Esophagus (tissue), 2 donors: ENCODE measurements around the gene UAP1L1. TPM values are rescaled to one million over a fixed set of nuclear protein-coding genes. Genes with fewer than 3 reads are reported as not detected.

Source experiments
- H3K27ac ChIP-seq, 2 donors: one replicate each; pipeline ENCODE4 v1.5.1; 2013; ENCODE audit warnings: low read depth in 2 of 2, mild to moderate bottlenecking in 2 of 2, inconsistent platforms in 1 of 2, low read length in 1 of 2, moderate library complexity in 1 of 2
- H3K27me3 ChIP-seq, 2 donors: one replicate each; pipeline ENCODE4 v1.6.1; 2013; ENCODE audit warnings: low read length in 2 of 2, control low read depth in 1 of 2, mild to moderate bottlenecking in 1 of 2; ENCODE audit not compliant: insufficient read depth in 2 of 2, control insufficient read depth in 1 of 2
- H3K36me3 ChIP-seq, 2 donors: one replicate each; pipeline ENCODE4 v1.6.1; 2013; ENCODE audit warnings: low read length in 1 of 2; ENCODE audit not compliant: control insufficient read depth in 2 of 2, insufficient read depth in 2 of 2
- H3K4me1 ChIP-seq, 2 donors: one replicate each; pipeline ENCODE4 v1.6.1; 2013; ENCODE audit warnings: low read length in 1 of 2; ENCODE audit not compliant: control insufficient read depth in 2 of 2, insufficient read depth in 2 of 2
- H3K4me3 ChIP-seq, 2 donors: one replicate each; pipeline ENCODE4 v1.5.1; 2013; ENCODE audit warnings: low read length in 2 of 2, mild to moderate bottlenecking in 2 of 2, low read depth in 1 of 2, moderate library complexity in 1 of 2
- H3K9me3 ChIP-seq, 2 donors: one replicate each; pipeline ENCODE4 v1.6.1; 2013; ENCODE audit warnings: mild to moderate bottlenecking in 2 of 2, low read depth in 1 of 2, low read length in 1 of 2, moderate library complexity in 1 of 2; ENCODE audit not compliant: control insufficient read depth in 2 of 2, insufficient read depth in 1 of 2
- WGBS, 2 donors: extraction: QIAGEN DNeasy Blood & Tissue Kit; methylation state at CpG; one replicate each; pipeline ENCODE4 v1.1.7; 2013; 5-methylcytosine and 5-hydroxymethylcytosine counted together
- polyA plus RNA-seq, 2 donors: library from polyadenylated mRNA; stranded (reverse); fragments of 200-250 nt; gene quantifications; one replicate each; pipeline ENCODE4 v1.2.3, GENCODE V29; 2013
- donor health status: healthy with polysubstance abuse.
- donor health status: Bipolar disorder and iron deficiency.

Gene UAP1L1
- polyA plus RNA-seq, 2 donors = 2.9 to 3.8 TPM

DNA sequence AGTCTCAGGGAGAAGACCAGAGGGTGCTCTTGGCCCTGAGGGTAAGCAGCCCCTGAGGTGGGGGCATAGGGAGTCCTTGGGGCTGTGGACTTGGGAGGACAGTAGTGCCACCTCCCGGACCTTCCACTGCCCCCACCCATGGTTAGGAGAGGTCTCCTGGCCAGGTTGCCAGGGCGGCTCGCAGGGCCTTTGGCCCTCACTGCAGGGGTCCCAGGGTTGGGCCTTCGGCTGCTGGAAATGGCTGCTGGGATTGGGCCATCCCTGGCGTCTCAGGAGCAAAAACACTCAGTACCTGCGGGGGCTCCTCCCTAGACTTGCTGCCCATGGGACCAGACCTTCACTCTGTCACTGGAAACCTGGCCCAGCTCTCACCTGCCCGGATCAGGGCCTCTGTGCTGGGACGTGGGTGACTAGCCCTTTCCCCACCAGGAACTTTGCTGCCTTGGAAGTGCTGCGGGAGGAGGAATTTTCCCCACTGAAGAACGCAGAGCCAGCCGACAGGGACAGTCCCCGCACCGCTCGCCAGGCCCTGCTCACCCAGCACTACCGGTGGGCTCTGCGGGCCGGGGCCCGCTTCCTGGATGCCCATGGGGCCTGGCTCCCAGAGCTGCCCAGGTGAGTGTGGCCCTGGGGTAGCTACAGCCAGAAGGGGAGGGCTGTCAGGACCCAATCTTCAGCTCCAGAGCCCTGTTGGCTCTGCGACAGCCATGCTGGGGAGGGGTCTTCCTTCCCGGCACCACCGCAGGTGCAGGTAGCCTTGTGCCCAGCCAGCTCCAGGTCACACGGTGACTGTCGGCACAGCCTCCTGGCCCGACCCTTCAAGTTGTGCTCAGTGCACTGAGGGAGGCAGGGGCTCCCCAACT lies 3.2 kb downstream of the UAP1L1 start:
- H3K27me3 ChIP-seq = no peaks in the 10 kb centered on the region

DNA sequence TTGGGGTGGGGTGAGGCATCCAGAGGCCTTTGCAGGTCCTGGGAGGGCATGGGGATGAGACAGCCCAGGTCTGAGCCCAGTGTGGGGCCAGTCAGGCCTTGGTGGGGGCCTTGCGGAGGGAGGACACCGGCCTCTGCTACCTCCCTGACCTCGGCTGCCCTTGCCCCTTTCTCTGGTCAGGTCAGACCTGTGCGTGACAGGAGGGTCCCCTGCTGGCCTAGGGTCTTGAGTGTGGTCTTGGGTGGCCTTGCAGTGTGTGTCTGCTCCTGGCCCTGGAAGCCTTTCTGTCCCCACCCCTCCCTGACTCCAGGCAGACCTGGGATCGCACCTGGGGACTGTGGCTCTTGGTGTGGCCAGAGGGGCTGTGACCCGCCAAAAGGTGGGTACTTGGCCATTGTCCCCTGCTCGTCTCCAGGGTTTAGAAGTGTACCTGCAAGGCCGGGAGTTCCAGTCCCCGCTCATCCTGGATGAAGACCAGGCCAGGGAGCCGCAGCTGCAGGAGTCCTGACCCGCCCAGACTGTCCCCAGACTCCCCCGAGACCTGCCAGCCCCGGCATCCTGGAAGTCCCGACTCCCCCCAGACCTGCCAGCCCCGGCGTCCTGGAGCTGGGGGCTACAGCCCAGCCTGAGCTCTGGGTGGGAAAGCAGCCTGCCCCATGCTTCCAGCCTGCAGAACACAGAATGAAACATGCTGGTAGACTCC lies 5.1 kb downstream of the UAP1L1 start:
- no peak overlapping the region for H3K4me3 ChIP-seq
- peaks cover 0 to 15% of the 10 kb centered on the region in 2 donors for H3K36me3 ChIP-seq
- WGBS, 2 donors = 90 to 95% methylated on average over 14 to 16 of the region's 16 CpGs
- no peaks in the 10 kb centered on the region for H3K27me3 ChIP-seq
- H3K27ac ChIP-seq = peak overlapping the region in 1 of 2 donors; percentile 17
- peaks cover 6 to 26% of the 10 kb centered on the region in 2 donors for H3K4me1 ChIP-seq
- H3K9me3 ChIP-seq = no peaks in the 10 kb centered on the region

More for the DNA sequence above, 3.2 kb downstream of the UAP1L1 start:
- H3K9me3 ChIP-seq = no peaks in the 10 kb centered on the region
- peaks cover 6 to 22% of the 10 kb centered on the region in 2 donors for H3K4me1 ChIP-seq
- 95 to 96% methylated on average over 24 of the region's 24 CpGs for WGBS, 2 donors
- H3K4me3 ChIP-seq = no peak overlapping the region
- H3K36me3 ChIP-seq = peaks cover 0 to 15% of the 10 kb centered on the region in 2 donors
- H3K27ac ChIP-seq = no peak overlapping the region

DNA sequence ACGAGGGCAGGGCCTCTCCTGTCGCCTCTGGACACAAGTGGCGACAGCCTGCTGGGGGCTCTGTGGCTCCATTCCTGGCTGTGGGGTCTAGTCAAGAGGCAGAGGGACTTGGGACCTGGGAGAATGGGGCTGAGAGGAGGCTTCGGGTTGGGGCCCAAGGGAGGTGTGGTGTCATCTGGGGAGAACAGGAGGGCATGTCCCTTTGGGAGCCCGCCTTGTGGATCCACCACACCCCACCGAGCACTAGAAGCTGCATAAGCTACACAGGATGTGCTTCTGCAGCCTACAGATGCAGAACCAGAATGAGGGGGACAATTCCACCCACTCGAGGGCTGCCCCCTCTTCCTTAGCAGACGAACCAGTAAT lies 5.6 kb downstream of the UAP1L1 start:
- Histone ChIP-seq H3K36me3 (peaks cover 0 to 15% of the 10 kb centered on the region in 2 donors), H3K4me3 (no peak overlapping the region), H3K27me3 (no peaks in the 10 kb centered on the region), H3K9me3 (no peaks in the 10 kb centered on the region), H3K27ac (peak overlapping the region in 1 of 2 donors; percentile 90), H3K4me1 (peaks cover 6 to 25% of the 10 kb centered on the region in 2 donors)
- 74 to 85% methylated on average over 8 of the region's 8 CpGs for WGBS, 2 donors

DNA sequence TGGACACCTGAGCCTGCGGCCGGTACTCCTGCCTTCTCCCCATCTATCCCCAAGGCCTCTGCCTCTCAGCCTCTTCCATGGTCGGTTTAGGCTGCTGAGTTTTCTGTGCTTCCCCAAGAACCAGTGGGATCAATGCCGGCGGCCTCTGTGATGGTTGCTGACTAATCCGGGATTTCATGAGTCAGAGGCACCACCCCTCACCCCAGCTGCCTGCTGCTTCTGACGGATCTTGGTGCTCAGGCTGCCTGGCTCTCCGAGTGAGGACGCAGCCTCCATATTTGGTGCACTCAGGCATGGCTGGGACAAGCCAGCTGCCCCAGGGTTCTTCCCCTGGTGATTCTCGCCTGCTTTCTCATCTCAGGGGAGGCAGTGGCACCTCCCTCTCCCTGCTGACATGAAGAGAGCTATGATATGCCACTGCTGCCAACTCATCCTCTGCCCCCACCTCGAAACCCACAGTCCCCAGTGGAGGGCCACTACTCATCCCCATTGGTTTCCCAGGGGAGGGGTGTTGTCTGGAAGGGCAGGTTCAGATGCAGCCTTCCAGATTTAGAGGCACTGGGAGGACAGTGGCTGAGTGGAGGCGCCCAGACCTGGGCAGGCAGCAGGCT lies 6.2 kb downstream of the UAP1L1 start:
- WGBS, 2 donors = 35 to 51% methylated on average over 12 of the region's 12 CpGs
- no peaks in the 10 kb centered on the region for H3K9me3 ChIP-seq
- peak overlapping the region; percentile 73 to 90 for H3K27ac ChIP-seq
- H3K27me3 ChIP-seq = no peaks in the 10 kb centered on the region
- no peak overlapping the region for H3K4me3 ChIP-seq
- H3K4me1 ChIP-seq = peaks cover 3 to 20% of the 10 kb centered on the region in 2 donors
- H3K36me3 ChIP-seq = peaks cover 0 to 15% of the 10 kb centered on the region in 2 donors

DNA sequence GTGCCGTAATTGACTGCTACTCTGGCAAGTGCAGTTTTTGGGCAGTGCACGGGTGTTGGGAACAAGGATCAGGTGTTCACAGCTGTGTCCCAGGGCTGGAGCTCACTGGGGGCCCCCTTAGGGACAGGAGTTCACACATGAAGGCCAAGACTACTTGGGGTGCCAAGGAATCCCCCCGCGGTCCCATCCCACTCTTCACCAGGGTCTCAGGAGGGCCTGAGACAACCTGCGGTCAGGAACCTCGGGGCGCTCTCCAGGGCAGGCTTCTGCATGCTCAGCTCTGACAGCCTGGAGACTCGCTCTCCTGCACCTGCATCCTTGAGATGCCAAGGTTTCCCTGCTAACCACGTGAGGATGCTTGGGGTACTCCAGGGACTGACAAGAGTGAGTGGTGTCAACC lies 7.2 kb downstream of the UAP1L1 start:
- 50 to 67% methylated on average over 9 of the region's 9 CpGs for WGBS, 2 donors
- Histone ChIP-seq H3K9me3 (no peaks in the 10 kb centered on the region), H3K36me3 (peaks cover 0 to 14% of the 10 kb centered on the region in 2 donors), H3K27me3 (no peaks in the 10 kb centered on the region), H3K27ac (peak overlapping the region; percentile 56 to 57), H3K4me3 (no peak overlapping the region), H3K4me1 (peaks cover 0 to 21% of the 10 kb centered on the region in 2 donors)

DNA sequence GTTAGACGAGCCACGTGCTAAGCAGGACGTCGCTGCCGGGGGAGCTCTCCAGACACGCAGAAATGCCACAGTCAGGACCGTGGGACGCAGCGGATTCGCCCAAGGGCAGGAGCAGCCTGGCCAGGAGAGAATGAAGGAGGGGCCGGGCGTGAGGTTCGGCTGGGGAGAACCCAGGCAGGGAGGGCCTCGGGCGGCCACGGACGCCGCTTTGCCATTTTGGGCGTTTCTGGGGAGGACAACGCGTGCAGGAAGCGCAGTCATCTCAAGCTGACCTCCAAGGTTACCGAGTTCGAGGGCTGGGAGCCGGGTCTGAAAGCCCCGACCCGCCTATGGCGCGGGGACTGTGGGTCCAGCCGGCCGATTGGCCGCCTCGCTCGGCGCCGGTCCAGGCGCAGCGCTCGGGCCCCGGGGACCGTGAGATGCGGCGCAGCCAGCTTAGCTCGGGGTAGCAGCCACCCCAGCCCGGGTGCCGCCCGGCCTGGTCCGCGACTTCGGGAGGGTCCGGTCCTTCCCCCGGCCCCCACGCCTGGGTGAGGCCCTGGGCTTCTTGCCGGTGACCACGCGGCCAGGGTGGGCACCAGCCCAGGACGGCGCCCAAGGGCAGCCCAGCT lies 8.7 kb downstream of the UAP1L1 start:
- Histone ChIP-seq H3K36me3 (peaks cover 0 to 8% of the 10 kb centered on the region in 2 donors), H3K4me1 (peaks cover 0 to 28% of the 10 kb centered on the region in 2 donors), H3K9me3 (no peaks in the 10 kb centered on the region), H3K27me3 (no peaks in the 10 kb centered on the region), H3K27ac (peak overlapping the region; percentile 97 to 98), H3K4me3 (peak overlapping the region; percentile 65 to 66)
- WGBS, 2 donors = 1% methylated on average over 49 to 58 of the region's 58 CpGs

DNA sequence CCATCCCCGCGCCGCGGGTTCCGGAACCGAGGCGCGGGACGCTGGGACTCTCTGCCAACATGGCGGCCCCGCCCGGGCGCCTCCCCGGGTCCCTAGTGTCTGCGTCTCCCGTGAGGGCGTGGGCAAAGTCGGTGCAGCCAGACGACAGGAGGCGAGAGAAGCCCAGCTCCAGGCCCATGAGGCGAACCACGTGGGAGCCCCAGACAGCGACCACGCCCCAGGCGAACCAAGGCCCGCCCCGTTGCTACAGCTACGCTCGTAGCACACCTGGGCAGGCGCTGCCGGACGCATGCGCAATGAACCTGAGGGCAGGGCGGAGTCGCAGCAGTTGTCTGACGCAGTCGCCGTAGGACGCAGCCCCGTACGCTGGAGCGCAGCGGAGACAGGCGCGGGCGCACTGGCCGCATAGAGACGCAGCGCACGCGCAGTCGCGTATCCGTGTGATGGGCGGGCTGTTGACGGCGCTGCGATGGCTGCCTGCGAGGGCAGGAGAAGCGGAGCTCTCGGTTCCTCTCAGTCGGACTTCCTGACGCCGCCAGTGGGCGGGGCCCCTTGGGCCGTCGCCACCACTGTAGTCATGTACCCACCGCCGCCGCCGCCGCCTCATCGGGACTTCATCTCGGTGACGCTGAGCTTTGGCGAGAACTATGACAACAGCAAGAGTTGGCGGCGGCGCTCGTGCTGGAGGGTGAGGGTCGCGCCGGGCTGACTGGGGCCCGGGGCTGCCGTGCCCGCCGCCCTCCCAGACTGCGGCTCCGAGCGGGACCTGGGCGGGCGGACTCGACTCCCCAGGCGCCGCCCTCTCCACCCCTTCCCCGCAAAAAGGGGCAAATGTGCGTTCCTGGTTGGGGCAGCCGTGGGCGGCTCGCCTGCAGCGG lies 9.5 kb downstream of the UAP1L1 start, which contains the start of gene MAN1B1:
TSS of gene MAN1B1 (plus strand) at position 455 of the 878 bp plus-strand sequence. CDS start at position 470, 15 bp downstream.
- Histone ChIP-seq H3K36me3 (peaks cover 0 to 11% of the 10 kb centered on the region in 2 donors), H3K4me3 (peak within 1 kb of the TSS; percentile 71 to 78), H3K4me1 (peaks cover 0 to 28% of the 10 kb centered on the region in 2 donors), H3K27ac (peak within 1 kb of the TSS; percentile 97 to 98), H3K9me3 (no peaks in the 10 kb centered on the region), H3K27me3 (no peaks in the 10 kb centered on the region)
- WGBS, 2 donors = 0 to 1% methylated on average over 94 to 101 of the region's 101 CpGs

DNA sequence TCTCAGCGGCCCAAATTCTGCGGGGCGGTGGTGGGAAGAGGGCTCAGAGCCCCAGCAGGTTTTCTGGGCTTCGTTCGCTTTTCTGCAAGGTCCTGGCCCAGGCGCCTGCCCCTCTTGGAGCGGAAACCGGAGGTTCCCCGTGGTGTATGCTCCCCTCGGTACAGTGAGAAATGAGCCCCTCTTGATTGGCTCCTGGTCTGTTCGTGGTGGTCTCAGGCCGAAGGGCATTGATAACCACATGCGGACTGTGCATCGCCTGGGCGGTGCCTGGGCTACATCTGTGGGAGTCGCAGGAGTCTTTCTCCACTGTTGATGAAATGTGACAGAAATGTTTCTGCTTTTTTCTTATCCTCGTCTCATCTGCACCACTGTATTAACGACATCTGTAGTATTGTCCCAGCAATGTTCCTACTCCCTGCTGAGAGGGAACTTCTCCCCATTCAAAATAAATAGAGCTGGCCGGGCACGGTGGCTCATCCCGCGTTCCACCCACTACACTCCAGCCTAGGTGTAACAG lies 10.2 kb downstream of the UAP1L1 start:
- Histone ChIP-seq H3K36me3 (peaks cover 0 to 11% of the 10 kb centered on the region in 2 donors), H3K27ac (peak overlapping the region; percentile 85 to 97), H3K4me3 (peak overlapping the region; percentile 71 to 78), H3K9me3 (no peaks in the 10 kb centered on the region), H3K4me1 (peaks cover 0 to 28% of the 10 kb centered on the region in 2 donors), H3K27me3 (no peaks in the 10 kb centered on the region)
- 9 to 11% methylated on average over 19 to 22 of the region's 22 CpGs for WGBS, 2 donors
